Ascending aorta (tissue), 2 donors: ENCODE data around the gene TMEFF1. TPM values are rescaled to one million over a fixed set of nuclear protein-coding genes. Genes with fewer than 3 reads are reported as not detected.

Source experiments
- DNase-seq, 2 donors: peaks; one replicate each; pipeline ENCODE4 v3.0.0-alpha.2; 2019; ENCODE audit warnings: low spot score in 2 of 2
- H3K27ac ChIP-seq, 2 donors: fragments of 200-600 bp; sonication (generic); one replicate each; pipeline ENCODE4 v1.5.1; 2016 to 2017; ENCODE audit warnings: mild to moderate bottlenecking in 1 of 2
- H3K27me3 ChIP-seq: fragments of 200-600 bp; sonication (generic); one replicate; pipeline ENCODE4 v1.5.1; 2017
- H3K36me3 ChIP-seq, 2 donors: fragments of 200-600 bp; sonication (generic); one replicate each; pipeline ENCODE4 v1.5.1; 2016
- H3K4me1 ChIP-seq, 2 donors: fragments of 200-600 bp; sonication (generic); one replicate each; pipeline ENCODE4 v1.5.1; 2016 to 2017; ENCODE audit warnings: mild to moderate bottlenecking in 1 of 2
- H3K4me3 ChIP-seq, 2 donors: fragments of 200-600 bp; sonication (generic); one replicate each; pipeline ENCODE4 v1.5.1; 2016 to 2017; ENCODE audit warnings: mild to moderate bottlenecking in 1 of 2
- H3K9me3 ChIP-seq, 2 donors: fragments of 200-600 bp; sonication (generic); one replicate each; pipeline ENCODE4 v1.5.1; 2016
- intact Hi-C: fragments of 100-400 bp; cut with DNase I; formaldehyde crosslinking; loops from one replicate; pipeline ENCODE4 v1.15.1; 2023
- total RNA-seq: library from RNA; depleted of rRNA; stranded (reverse); fragments of >200 nt; gene quantifications from one replicate; pipeline ENCODE4 v1.1.0, GENCODE V29; 2016
- TF ChIP-seq, protein P1 (sequence below), 3 experiments: fragments of 200-600 bp in 2 of 3; fragments of 450-650 bp in 1 of 3; sonication (generic) in 2 of 3; IDR thresholded peaks; one replicate each; pipeline ENCODE4 v1.5.1; 2016 to 2019; ENCODE audit warnings: antibody characterized with exemption in 3 of 3, mild to moderate bottlenecking in 1 of 3, moderate library complexity in 1 of 3

The TMEFF1 gene
- total RNA-seq, 1 donor from 2014 or later: not detected

GRCh38 chr9:100601216-100601615 lies 128.3 kb downstream of the TMEFF1 start:
- Histone ChIP-seq H3K36me3 (no peaks in the 10 kb centered on the region), H3K27ac (no peak overlapping the region), H3K27me3 (no peaks in the 10 kb centered on the region), H3K9me3 (no peaks in the 10 kb centered on the region), H3K4me3 (no peak overlapping the region), H3K4me1 (peaks cover 0 to 5% of the 10 kb centered on the region in 2 donors)
- TF ChIP-seq, protein P1, sequence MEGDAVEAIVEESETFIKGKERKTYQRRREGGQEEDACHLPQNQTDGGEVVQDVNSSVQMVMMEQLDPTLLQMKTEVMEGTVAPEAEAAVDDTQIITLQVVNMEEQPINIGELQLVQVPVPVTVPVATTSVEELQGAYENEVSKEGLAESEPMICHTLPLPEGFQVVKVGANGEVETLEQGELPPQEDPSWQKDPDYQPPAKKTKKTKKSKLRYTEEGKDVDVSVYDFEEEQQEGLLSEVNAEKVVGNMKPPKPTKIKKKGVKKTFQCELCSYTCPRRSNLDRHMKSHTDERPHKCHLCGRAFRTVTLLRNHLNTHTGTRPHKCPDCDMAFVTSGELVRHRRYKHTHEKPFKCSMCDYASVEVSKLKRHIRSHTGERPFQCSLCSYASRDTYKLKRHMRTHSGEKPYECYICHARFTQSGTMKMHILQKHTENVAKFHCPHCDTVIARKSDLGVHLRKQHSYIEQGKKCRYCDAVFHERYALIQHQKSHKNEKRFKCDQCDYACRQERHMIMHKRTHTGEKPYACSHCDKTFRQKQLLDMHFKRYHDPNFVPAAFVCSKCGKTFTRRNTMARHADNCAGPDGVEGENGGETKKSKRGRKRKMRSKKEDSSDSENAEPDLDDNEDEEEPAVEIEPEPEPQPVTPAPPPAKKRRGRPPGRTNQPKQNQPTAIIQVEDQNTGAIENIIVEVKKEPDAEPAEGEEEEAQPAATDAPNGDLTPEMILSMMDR (IDR thresholded peaks at IDR 0.05): peak in 2 of 3 experiments; percentile 19 to 33
- no peak for DNase-seq
- intact Hi-C loops: loop anchor here (5.0 kb wide), 1 partner anchor 711 kb away; no protein-coding TSS in a partner anchor

DNA sequence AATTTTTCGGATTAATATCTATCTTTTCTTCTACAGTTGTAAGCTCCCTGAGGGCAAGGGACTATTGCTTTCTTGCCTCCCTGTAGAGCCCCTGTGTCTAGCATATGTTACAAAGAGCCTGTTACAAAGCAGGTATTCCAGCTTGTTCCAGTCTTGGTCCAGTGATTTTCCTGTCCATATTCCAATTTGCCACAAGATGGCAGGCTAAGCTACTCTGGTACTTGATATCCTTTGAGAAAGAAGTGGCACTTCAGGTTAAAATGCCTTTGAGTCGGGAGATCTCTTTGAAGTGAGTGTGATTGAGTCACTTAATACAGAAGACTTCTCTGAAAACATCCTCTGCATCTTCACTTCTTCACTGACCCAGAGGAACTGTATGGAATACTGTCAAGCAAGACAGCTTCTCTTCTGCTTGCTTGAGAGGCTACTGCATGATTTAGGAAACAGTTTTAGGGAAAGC lies 129.4 kb downstream of the TMEFF1 start:
- intact Hi-C loops: loop anchor here (5.0 kb wide), 1 partner anchor 710 kb away; no protein-coding TSS in a partner anchor

GRCh38 chr9:100605405-100605804 lies 132.5 kb downstream of the TMEFF1 start:
- H3K9me3 ChIP-seq: no peaks in the 10 kb centered on the region
- no peaks in the 10 kb centered on the region for H3K27me3 ChIP-seq
- no peak overlapping the region for H3K4me3 ChIP-seq
- H3K36me3 ChIP-seq: no peaks in the 10 kb centered on the region
- H3K27ac ChIP-seq: no peak overlapping the region
- intact Hi-C loops: no loop called here
- no peaks in the 10 kb centered on the region for H3K4me1 ChIP-seq
- no peak for DNase-seq
- TF ChIP-seq, protein P1 (IDR thresholded peaks at IDR 0.05): no peak

More for the DNA sequence above, 129.4 kb downstream of the TMEFF1 start:
- no peak overlapping the region for H3K27ac ChIP-seq
- H3K36me3 ChIP-seq: no peaks in the 10 kb centered on the region
- no peaks in the 10 kb centered on the region for H3K9me3 ChIP-seq
- H3K4me3 ChIP-seq: no peak overlapping the region
- H3K4me1 ChIP-seq: peaks cover 0 to 5% of the 10 kb centered on the region in 2 donors
- no peak for DNase-seq
- H3K27me3 ChIP-seq: no peaks in the 10 kb centered on the region
- TF ChIP-seq, protein P1 (IDR thresholded peaks at IDR 0.05): peak in 2 of 3 experiments; percentile 21 to 57

DNA sequence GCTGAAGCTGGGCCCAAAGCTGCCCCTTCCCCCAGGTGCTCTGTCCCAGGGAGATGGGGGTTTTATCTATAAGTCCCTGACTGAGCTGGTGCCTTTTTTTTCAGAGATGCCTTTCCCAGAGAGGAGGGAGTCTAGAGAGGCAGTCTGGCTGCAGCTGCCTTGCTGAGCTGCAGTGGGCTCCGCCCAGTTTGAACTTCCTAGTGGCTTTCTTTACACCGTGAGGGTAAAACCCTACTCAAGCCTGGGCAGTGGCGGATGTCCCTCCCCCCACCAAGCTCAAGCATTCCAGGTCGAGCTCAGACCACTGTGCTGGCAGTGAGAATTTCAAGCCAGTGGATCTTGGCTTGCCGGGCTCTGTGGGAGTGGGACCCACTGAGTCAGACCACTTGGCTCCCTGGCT lies 146.2 kb downstream of the TMEFF1 start:
- intact Hi-C loops: no loop called here
- H3K4me1 ChIP-seq: no peaks in the 10 kb centered on the region
- TF ChIP-seq, protein P1 (IDR thresholded peaks at IDR 0.05): no peak
- no peak overlapping the region for H3K27ac ChIP-seq
- H3K9me3 ChIP-seq: no peaks in the 10 kb centered on the region
- no peaks in the 10 kb centered on the region for H3K36me3 ChIP-seq
- no peak overlapping the region for H3K4me3 ChIP-seq
- DNase-seq: no peak
- H3K27me3 ChIP-seq: no peaks in the 10 kb centered on the region

DNA sequence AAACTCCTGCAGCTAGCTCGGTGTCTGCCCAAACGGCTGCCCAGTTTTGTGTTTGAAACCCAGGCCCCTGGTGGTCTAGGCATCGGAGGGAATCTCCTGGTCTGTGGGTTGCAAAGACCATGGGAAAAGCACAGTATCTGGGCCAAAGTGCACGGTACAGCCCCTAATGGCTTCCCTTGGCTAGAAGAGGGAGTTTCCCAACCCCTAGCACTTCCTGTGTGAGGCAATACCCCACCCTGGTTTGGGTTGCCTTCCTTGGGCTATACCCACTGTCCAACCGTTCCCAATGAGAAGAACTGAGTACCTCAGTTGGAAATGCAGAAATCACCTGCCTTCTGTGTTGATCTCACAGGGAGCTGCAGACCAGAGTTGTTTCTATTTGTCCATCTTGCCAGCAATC lies 146.7 kb downstream of the TMEFF1 start:
- DNase-seq: no peak
- Histone ChIP-seq H3K27ac (no peak overlapping the region), H3K4me1 (no peaks in the 10 kb centered on the region), H3K9me3 (no peaks in the 10 kb centered on the region), H3K4me3 (no peak overlapping the region), H3K27me3 (no peaks in the 10 kb centered on the region), H3K36me3 (no peaks in the 10 kb centered on the region)
- intact Hi-C loops: no loop called here
- TF ChIP-seq, protein P1 (IDR thresholded peaks at IDR 0.05): no peak

- Histone ChIP-seq H3K36me3 (no peaks in the 10 kb centered on the region), H3K4me3 (no peak overlapping the region), H3K9me3 (no peaks in the 10 kb centered on the region), H3K27ac (no peak overlapping the region), H3K4me1 (no peaks in the 10 kb centered on the region), H3K27me3 (no peaks in the 10 kb centered on the region)
- TF ChIP-seq, protein P1 (IDR thresholded peaks at IDR 0.05): no peak
- no peak for DNase-seq
- intact Hi-C loops: no loop called here
These were observed 151.0 kb downstream of the TMEFF1 start for GRCh38 chr9:100623969-100624368.
